ENCODE measurements around the gene HOXB5.

The HOXB5 gene

GRCh38 chr17:48622857-48623256 lies 29.3 kb upstream of the HOXB5 start:
- H3K27me3 ChIP-seq (replicated peaks; ENCODE audit: control insufficient read depth, insufficient read depth, low read length) = peaks cover 6% of the 10 kb centered on the region
- no peak overlapping the region for H3K4me3 ChIP-seq (replicated peaks; ENCODE audit: low read depth, low read length)
- H3K36me3 ChIP-seq (ENCODE audit: control insufficient read depth, insufficient read depth, low read length) = no peaks in the 10 kb centered on the region
- DNase-seq (ENCODE audit: extremely low read depth, insufficient read length) = no peak
- TF ChIP-seq, protein P1, sequence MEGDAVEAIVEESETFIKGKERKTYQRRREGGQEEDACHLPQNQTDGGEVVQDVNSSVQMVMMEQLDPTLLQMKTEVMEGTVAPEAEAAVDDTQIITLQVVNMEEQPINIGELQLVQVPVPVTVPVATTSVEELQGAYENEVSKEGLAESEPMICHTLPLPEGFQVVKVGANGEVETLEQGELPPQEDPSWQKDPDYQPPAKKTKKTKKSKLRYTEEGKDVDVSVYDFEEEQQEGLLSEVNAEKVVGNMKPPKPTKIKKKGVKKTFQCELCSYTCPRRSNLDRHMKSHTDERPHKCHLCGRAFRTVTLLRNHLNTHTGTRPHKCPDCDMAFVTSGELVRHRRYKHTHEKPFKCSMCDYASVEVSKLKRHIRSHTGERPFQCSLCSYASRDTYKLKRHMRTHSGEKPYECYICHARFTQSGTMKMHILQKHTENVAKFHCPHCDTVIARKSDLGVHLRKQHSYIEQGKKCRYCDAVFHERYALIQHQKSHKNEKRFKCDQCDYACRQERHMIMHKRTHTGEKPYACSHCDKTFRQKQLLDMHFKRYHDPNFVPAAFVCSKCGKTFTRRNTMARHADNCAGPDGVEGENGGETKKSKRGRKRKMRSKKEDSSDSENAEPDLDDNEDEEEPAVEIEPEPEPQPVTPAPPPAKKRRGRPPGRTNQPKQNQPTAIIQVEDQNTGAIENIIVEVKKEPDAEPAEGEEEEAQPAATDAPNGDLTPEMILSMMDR (IDR thresholded peaks at IDR 0.05; ENCODE audit: insufficient read depth, low read length, poor library complexity, severe bottlenecking) = no peak

GRCh38 chr17:48621410-48622392 lies 28.1 kb upstream of the HOXB5 start:
- Histone ChIP-seq H3K36me3 (ENCODE audit: control insufficient read depth, insufficient read depth, low read length) (no peaks in the 10 kb centered on the region), H3K4me3 (replicated peaks; ENCODE audit: low read depth, low read length) (no peak overlapping the region), H3K27me3 (replicated peaks; ENCODE audit: control insufficient read depth, insufficient read depth, low read length) (peaks cover 9% of the 10 kb centered on the region)
- TF ChIP-seq, protein P1 (IDR thresholded peaks at IDR 0.05; ENCODE audit: insufficient read depth, low read length, poor library complexity, severe bottlenecking) = no peak
- no peak for DNase-seq (ENCODE audit: extremely low read depth, insufficient read length)

DNA sequence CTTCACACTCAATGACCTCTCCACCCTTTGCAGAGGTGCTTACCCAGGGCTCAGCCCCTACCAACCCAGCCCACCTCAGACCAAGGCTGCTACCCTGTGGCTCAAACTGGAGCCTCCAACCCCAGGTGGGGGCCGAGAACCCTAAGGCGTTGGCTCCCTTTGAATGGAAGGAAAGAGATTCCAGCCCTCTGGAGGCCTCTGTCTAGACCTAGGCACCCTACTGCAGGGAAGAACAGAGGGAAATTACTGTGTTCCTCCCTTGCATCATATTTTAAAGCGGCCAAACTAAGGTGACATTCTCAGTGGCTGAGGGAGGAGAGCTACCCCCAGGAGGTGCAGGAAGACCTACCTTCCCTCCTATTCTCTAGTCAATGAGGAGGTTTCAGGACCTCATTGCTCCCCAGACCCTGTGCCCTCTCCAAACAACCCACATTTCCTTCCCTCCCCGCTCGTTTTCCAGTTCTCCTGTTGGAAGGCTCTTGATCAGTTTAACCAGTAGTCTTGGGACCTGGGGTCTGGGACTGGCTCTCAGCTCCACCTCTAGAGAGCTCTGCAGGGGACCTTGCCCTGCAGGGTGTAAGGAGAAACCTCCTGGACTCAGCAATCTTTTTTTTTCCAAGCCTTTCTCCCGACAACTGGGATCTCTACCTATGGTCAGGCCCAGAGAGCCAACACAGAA lies 27.0 kb upstream of the HOXB5 start:
- no peak for DNase-seq (ENCODE audit: extremely low read depth, insufficient read length)
- Histone ChIP-seq H3K27me3 (replicated peaks; ENCODE audit: control insufficient read depth, insufficient read depth, low read length) (peaks cover 12% of the 10 kb centered on the region), H3K36me3 (ENCODE audit: control insufficient read depth, insufficient read depth, low read length) (no peaks in the 10 kb centered on the region), H3K4me3 (replicated peaks; ENCODE audit: low read depth, low read length) (no peak overlapping the region)
- TF ChIP-seq, protein P1 (IDR thresholded peaks at IDR 0.05; ENCODE audit: insufficient read depth, low read length, poor library complexity, severe bottlenecking) = no peak

GRCh38 chr17:48619826-48620449 lies 26.4 kb upstream of the HOXB5 start:
- H3K36me3 ChIP-seq (ENCODE audit: control insufficient read depth, insufficient read depth, low read length) = no peaks in the 10 kb centered on the region
- DNase-seq (ENCODE audit: extremely low read depth, insufficient read length) = no peak
- peaks cover 12% of the 10 kb centered on the region for H3K27me3 ChIP-seq (replicated peaks; ENCODE audit: control insufficient read depth, insufficient read depth, low read length)
- H3K4me3 ChIP-seq (replicated peaks; ENCODE audit: low read depth, low read length) = no peak overlapping the region
- TF ChIP-seq, protein P1 (IDR thresholded peaks at IDR 0.05; ENCODE audit: insufficient read depth, low read length, poor library complexity, severe bottlenecking) = no peak

- Histone ChIP-seq H3K4me3 (replicated peaks; ENCODE audit: low read depth, low read length) (no peak overlapping the region), H3K27me3 (replicated peaks; ENCODE audit: control insufficient read depth, insufficient read depth, low read length) (peaks cover 10% of the 10 kb centered on the region), H3K36me3 (ENCODE audit: control insufficient read depth, insufficient read depth, low read length) (no peaks in the 10 kb centered on the region)
- DNase-seq (ENCODE audit: extremely low read depth, insufficient read length) = no peak
- TF ChIP-seq, protein P1 (IDR thresholded peaks at IDR 0.05; ENCODE audit: insufficient read depth, low read length, poor library complexity, severe bottlenecking) = peak; percentile 96
Measured at GRCh38 chr17:48618256-48618896, 24.8 kb upstream of the HOXB5 start.

All from GM06990 (cell line).